Left hindlimb (tissue), 1 donor: ENCODE measurements around the gene BCL3.
A peak's percentile ranks its signal among the peaks of the same experiment; 100 is the strongest.
"Not testable (repeated sequence)": the region's sequence is repeated elsewhere in the genome, so short reads cannot be mapped to it uniquely, and the experiment has no call there.

ENCODE experiments used
- DNase-seq: peaks from one replicate; pipeline ENCODE4 v3.0.0-alpha.2; 2018

Gene BCL3

GRCh38 chr19:44759083-44759804 is 10.7 kb downstream of the BCL3 start:
- DNase-seq = no peak

- DNase-seq = no peak
Observed at GRCh38 chr19:44762038-44762437, 13.5 kb downstream of the BCL3 start.

GRCh38 chr19:44765033-44765948 is 16.8 kb downstream of the BCL3 start:
- no peak for DNase-seq

DNA sequence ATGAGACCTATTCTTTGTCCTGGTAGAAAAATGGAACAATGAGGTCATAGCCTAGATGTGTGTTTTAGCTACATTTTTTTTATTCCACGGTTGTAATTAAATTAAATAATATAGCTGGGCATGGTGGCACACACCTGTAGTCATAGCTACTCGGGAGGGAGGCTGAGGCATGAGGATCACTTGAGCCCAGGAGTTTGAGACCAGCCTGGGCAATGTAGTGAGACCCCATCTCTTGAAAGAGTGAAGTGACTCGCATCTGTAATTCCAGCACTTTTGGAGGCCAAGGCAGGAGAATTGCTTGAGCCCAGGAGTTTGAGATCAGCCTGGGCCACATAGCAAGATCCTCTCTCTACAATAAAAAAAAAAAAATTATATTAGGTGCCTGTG is 17.4 kb downstream of the BCL3 start:
- DNase-seq = no peak

- DNase-seq = no peak
Observed at GRCh38 chr19:44767295-44768180, 19.0 kb downstream of the BCL3 start.

DNA sequence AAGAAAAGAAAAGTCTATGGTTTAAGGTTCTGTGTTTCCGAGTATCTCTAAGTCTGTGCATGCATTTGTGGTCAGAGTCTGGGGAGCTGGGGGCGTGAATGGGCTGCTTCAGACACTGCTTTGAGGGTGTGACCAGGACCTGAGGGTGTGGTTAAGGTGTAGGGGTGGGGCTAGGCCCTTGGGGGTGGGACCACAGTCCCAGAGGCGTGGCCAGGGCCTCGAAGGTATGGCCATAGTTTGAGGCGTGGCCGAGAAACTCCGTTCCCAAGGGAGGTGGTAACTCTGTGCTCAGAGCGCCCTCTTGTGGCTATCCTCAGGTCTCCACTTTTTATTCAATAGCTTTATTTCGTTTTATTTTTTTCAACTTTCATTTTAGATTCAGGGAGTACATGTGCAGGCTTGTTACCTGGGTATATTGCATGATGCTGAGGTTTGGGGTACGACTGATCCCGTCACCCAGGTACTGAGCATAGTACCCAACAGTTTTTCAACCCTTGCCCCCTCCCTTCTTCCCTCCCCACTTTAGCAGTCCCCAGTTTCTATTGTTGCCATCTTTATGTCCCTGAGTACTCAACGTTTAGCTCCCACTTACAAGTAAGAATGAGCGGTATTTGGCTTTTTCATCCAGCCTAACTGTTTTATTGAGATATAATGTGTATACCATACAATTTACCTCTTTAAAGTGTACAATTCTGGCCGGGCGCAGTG is 22.2 kb downstream of the BCL3 start:
- peak; percentile 81 for DNase-seq

DNA sequence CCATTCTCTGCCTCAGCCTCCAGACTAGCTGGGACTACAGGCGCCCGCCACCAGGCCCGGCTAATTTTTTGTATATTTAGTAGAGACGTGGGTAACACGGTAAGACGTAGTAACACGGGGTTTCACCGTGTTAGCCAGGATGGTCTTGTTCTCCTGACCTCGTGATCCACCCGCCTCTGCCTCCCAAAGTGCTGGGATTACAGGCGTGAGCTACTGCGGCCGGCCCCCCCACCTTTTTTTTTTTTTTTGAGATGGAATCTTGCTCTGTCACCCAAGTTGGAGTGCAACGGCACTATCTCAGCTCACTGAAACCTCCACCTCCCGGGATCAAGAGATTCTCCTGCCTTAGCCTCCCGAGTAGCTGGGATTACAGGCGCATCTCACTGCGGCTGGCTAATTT is 23.6 kb downstream of the BCL3 start:
- not testable (repeated sequence) for DNase-seq

DNA sequence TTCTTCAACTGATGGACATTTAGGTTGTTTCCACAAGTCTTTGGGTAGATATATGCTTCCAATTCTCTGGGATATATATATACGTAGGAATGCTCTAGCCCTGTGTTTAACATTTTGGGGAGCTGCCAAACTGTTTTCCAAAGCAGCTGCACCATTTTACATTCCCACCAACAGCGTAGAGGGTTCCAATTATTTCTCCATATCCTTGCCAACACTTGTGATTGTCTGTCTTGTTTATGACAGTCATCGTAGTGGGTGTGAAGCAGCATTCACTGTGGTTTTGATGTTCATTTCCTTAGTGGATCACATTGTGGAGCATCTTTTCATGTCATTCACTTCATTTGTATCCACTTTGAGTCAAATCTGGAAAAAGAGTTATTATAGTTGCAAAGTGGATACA is 24.5 kb downstream of the BCL3 start:
- DNase-seq = no peak

DNA sequence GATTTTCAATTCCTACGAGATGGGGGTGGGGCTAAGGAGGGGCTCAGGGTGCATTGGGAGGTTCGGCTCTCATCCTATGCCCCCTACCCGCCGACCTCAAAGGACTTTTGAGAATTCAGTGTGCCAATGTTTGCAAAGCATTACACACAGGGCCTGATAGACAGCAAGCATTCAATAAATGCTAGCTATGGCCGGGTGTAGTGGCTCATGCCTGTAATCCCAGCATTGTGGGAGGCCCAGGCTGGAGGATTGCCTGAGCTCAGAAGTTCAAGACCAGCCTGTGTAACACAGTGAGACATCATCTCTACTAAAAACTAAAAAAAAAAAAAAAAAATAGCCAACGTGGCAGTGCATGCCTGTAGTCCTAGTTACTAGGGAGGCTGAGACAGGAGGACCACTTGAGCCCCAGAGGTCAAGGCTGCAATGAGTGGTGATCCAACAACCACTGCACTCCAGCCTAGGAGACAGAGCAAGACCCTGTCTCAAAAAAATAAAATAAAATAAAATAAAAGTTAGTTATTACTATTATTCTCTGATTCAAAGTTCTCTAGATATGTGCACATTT is 27.2 kb downstream of the BCL3 start:
- no peak for DNase-seq

DNA sequence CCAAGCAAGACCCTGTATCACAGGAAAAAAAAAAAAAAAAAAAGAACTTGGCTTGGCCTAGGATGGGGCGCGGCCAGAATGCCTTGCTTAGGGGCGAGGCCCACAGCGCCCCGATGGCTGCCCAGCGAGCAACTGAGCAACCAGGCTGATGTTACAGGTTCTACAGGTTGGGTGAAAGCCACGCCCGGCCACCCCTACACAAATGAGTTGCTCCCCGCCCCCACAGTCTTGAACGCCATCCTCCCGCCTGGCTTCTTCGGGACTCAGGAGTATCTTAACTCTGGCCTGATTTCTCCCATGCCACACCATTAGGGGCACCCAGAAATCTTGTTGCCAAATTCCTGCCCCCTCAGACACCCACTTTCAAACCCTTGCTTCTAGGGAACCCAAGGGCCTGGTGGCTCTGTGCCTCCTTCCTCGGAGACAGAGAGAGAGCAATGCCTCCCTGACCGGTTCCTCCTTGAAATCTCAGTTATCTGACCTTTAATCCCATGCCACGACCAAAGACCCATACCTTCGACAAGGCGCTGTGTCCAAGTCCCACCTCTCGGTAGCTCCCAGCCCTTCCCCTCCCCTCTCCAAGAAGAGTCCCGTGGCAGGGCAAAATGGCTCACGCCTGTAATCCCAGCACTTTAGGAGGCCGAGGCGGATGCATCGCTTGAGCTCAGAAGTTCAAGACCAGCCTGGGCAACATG is 28.0 kb downstream of the BCL3 start:
- DNase-seq = no peak

GRCh38 chr19:44777715-44778347 is 29.3 kb downstream of the BCL3 start, which contains the start of gene CBLC:
CBLC (plus strand) TSS chr19:44777890; CDS start chr19:44777932, 42 bp downstream.
- DNase-seq = no peak

GRCh38 chr19:44779150-44779549 is 30.6 kb downstream of the BCL3 start:
- no peak for DNase-seq

GRCh38 chr19:44781694-44782093 is 33.2 kb downstream of the BCL3 start:
- not testable (repeated sequence) for DNase-seq

- DNase-seq = no peak
Observed at GRCh38 chr19:44782729-44783128, 34.2 kb downstream of the BCL3 start.

DNA sequence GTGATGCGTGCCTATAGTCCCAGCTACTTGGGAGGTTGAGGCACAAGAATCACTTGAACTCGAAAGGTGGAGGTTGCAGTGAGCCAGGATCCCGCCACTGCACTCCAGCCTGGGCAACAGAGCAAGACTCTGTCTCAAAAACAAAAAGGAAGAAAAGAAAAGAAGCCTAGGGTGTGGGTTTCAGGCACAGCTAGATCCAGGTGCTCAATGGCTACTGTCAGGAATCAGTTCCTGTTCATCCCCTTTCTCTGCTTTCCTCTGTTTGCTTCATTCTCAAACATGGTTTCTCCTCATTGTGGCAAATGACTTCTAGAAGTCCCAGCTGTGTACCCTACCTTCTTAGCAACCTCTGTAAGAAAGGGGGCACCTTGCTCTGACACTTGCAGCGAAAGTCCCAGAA is 35.0 kb downstream of the BCL3 start:
- no peak for DNase-seq

GRCh38 chr19:44785271-44785670 is 36.8 kb downstream of the BCL3 start:
- no peak for DNase-seq

DNA sequence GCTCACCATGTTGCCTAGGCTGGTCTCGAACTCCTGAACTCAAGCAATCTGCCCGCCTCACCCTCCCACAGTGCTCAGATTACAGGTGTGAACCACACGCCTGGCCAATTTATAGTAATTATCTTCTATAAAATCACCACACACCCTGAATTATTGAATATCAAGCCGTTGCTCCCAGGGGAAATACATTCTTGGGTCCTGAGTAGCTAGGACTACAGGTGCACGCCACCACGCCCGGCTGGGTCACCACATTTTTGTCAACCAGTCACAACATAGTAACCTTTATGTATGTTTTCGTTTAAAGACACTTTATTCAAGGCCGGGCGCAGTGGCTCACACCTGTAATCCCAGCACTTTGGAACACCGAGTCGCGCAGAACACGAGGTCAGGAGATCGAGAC is 37.5 kb downstream of the BCL3 start:
- no peak for DNase-seq

- DNase-seq = no peak
Observed at GRCh38 chr19:44788971-44789370, 40.5 kb downstream of the BCL3 start.

- no peak for DNase-seq
Observed at GRCh38 chr19:44789943-44790483, 41.5 kb downstream of the BCL3 start.

DNA sequence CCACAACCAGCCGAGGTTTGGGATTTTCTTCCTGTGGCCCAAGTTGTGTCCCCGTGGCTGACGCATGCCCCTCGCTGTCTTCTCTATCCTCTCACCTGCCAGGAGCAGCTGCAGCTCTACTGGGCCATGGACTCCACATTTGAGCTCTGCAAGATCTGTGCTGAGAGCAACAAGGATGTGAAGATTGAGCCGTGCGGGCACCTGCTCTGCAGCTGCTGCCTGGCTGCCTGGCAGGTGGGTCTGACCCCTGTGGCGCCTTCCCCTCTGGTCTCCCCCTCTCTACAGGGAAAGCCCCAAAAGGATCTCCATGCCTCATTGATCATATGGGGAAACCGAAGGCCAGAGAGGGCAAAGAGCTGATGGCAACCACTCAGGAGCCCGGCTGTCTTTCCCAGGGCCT is 43.8 kb downstream of the BCL3 start:
- no peak for DNase-seq

DNA sequence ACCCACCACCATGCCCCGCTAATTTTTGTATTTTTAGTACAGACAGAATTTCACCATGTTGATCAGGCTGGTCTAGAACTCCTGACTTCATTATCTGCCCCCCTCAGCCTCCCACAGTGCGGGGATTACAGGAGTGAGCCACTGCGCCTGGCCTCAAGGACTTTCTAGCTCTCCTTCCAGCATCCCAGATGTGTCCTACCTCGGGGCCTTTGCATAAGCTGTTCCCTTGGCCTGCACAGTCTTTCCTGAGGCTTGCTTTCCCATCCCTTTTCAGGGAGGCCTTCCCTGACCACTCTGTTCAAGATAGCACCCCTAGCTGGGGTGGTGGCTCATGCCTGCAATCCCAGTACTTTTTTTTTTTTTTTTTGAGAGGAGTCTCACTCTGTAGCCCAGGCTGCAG is 46.1 kb downstream of the BCL3 start:
- DNase-seq = no peak
